Stomach (tissue), 9 donors: ENCODE results near the gene RAB40AL. TPM values are rescaled to one million over a fixed set of nuclear protein-coding genes. Genes with fewer than 3 reads are reported as not detected.

Experiments
- DNase-seq, 2 donors: peaks; one replicate each; pipeline versions ENCODE4 v3.0.0 to v3.0.0-alpha.2; 2013 to 2019
- H3K27ac ChIP-seq, 5 donors: fragments of 200-600 bp in 4 of 5; sonication (generic) in 4 of 5; one replicate each; pipeline ENCODE4 v1.5.1; 2013 to 2019; ENCODE audit warnings: mild to moderate bottlenecking in 1 of 5, moderate library complexity in 1 of 5
- H3K27me3 ChIP-seq, 3 donors: fragments of 200-600 bp; sonication (generic); one replicate each; pipeline ENCODE4 v1.5.1; 2017 to 2019; ENCODE audit warnings: mixed run types in 1 of 3
- H3K36me3 ChIP-seq, 4 donors: fragments of 200-600 bp; sonication (generic); 1 replicate in 3 of 4; 2 replicates in 1 of 4; pipeline ENCODE4 v1.5.1; 2016 to 2019
- H3K4me1 ChIP-seq, 4 donors: fragments of 200-600 bp; sonication (generic); one replicate each; pipeline ENCODE4 v1.5.1; 2016 to 2019
- H3K4me3 ChIP-seq, 4 donors: fragments of 200-600 bp; sonication (generic) in 3 of 4; one replicate each; pipeline ENCODE4 v1.5.1; 2016 to 2019; ENCODE audit warnings: mild to moderate bottlenecking in 1 of 4
- H3K9me3 ChIP-seq, 4 donors: fragments of 200-600 bp; sonication (generic); one replicate each; pipeline ENCODE4 v1.5.1; 2016 to 2019
- CTCF ChIP-seq, 7 experiments: fragments of 450-650 bp in 4 of 7; fragments of 200-600 bp in 3 of 7; sonication (generic) in 3 of 7; IDR thresholded peaks; one replicate each; pipeline ENCODE4 v1.5.1; 2016 to 2019; ENCODE audit warnings: antibody characterized with exemption in 7 of 7, control low read depth in 2 of 7, mild to moderate bottlenecking in 1 of 7
- EP300 ChIP-seq: sonication (generic); formaldehyde crosslinking; IDR thresholded peaks from one replicate; pipeline ENCODE4 v1.6.1; 2017; ENCODE audit warnings: antibody characterized with exemption
- POLR2A ChIP-seq, 4 donors: fragments of 450-650 bp; IDR thresholded peaks; one replicate each; pipeline ENCODE4 v1.6.1; 2016; ENCODE audit warnings: antibody characterized with exemption in 4 of 4, control low read depth in 2 of 4, mild to moderate bottlenecking in 1 of 4, moderate library complexity in 1 of 4
- POLR2AphosphoS5 ChIP-seq, 3 donors: sonication (generic); formaldehyde crosslinking; IDR thresholded peaks; one replicate each; pipeline ENCODE4 v1.6.1; 2016; ENCODE audit warnings: antibody characterized with exemption in 3 of 3
- WGBS, 5 donors: extraction: QIAGEN DNeasy Blood & Tissue Kit in 3 of 5; methylation state at CpG; one replicate each; pipeline versions ENCODE4 v1.1.5 to v1.1.7; 2013 to 2018; 5-methylcytosine and 5-hydroxymethylcytosine counted together
- intact Hi-C: fragments of 100-400 bp; cut with DNase I; formaldehyde crosslinking; loops from one replicate; pipeline ENCODE4 v1.15.1; 2023; ENCODE audit warnings: low total_unique reads
- polyA plus RNA-seq, 3 donors: library from polyadenylated mRNA; stranded (reverse); fragments of 200-250 nt; gene quantifications; one replicate each; pipeline ENCODE4 v1.2.3, GENCODE V29; 2013
- total RNA-seq, 5 donors: library from RNA; depleted of rRNA; stranded (reverse); fragments of >200 nt; gene quantifications; one replicate each; pipeline versions ENCODE4 v1.1.0 to v1.2.3, GENCODE V29; 2014 to 2016
- donor health status: healthy with polysubstance abuse.
- donor health status: Bipolar disorder and iron deficiency.
- donor health status: healthy.

The RAB40AL gene
- total and polyA plus RNA-seq, 8 donors, result 0.10 to 3.0 (median 0.55) TPM; not detected in 5

GRCh38 chrX:102902355-102902754 is 34.7 kb upstream of the RAB40AL start:
- Histone ChIP-seq H3K27ac (no peak overlapping the region), H3K9me3 (no peaks in the 10 kb centered on the region), H3K36me3 (peaks cover 0 to 18% (median 12%) of the 10 kb centered on the region in 4 donors), H3K4me1 (peaks cover 0 to 7% (median 0%) of the 10 kb centered on the region in 4 donors), H3K27me3 (no peaks in the 10 kb centered on the region), H3K4me3 (no peak overlapping the region)
- TF ChIP-seq EP300, result no peak
- TF ChIP-seq POLR2AphosphoS5 (IDR thresholded peaks at IDR 0.05), result no peak
- no peak for TF ChIP-seq POLR2A (IDR thresholded peaks at IDR 0.05)
- no peak for TF ChIP-seq CTCF (IDR thresholded peaks at IDR 0.05)
- DNase-seq, result no peak
- intact Hi-C loops, result no loop called here

GRCh38 chrX:102930990-102931756 is 5.9 kb upstream of the RAB40AL start:
- Histone ChIP-seq H3K4me3 (no peak overlapping the region), H3K27me3 (no peaks in the 10 kb centered on the region), H3K36me3 (no peaks in the 10 kb centered on the region), H3K27ac (no peak overlapping the region), H3K9me3 (no peaks in the 10 kb centered on the region), H3K4me1 (no peaks in the 10 kb centered on the region)
- intact Hi-C loops, result no loop called here
- TF ChIP-seq POLR2AphosphoS5 (IDR thresholded peaks at IDR 0.05) (no peak), CTCF (IDR thresholded peaks at IDR 0.05) (no peak), POLR2A (IDR thresholded peaks at IDR 0.05) (no peak), EP300 (no peak)
- WGBS, 5 donors, result 43 to 79% (median 62%) methylated on average over 2 of the region's 2 CpGs
- no peak for DNase-seq

- intact Hi-C loops, result no loop called here
- Histone ChIP-seq H3K4me1 (no peaks in the 10 kb centered on the region), H3K27me3 (no peaks in the 10 kb centered on the region), H3K36me3 (no peaks in the 10 kb centered on the region), H3K27ac (no peak overlapping the region), H3K4me3 (no peak overlapping the region), H3K9me3 (no peaks in the 10 kb centered on the region)
- peak; percentile 30 to 36 for DNase-seq
- WGBS, 5 donors, result 27 to 62% (median 47%) methylated on average over 3 of the region's 3 CpGs
- TF ChIP-seq CTCF (IDR thresholded peaks at IDR 0.05) (peak in 4 of 7 experiments; percentile 24 to 71 (median 49)), POLR2AphosphoS5 (IDR thresholded peaks at IDR 0.05) (no peak), POLR2A (IDR thresholded peaks at IDR 0.05) (no peak), EP300 (no peak)
Measured at GRCh38 chrX:102934624-102935023, 2.4 kb upstream of the RAB40AL start.

GRCh38 chrX:102950908-102951866 is 14.1 kb downstream of the RAB40AL start:
- 4 to 16% (median 6%) methylated on average over 14 of the region's 14 CpGs for WGBS, 5 donors
- DNase-seq, result peak; percentile 56 to 66
- Histone ChIP-seq H3K27ac (no peak overlapping the region), H3K27me3 (no peaks in the 10 kb centered on the region), H3K4me3 (peak overlapping the region; percentile 4 to 31 (median 18)), H3K4me1 (peaks cover 0 to 7% (median 2%) of the 10 kb centered on the region in 4 donors), H3K36me3 (no peaks in the 10 kb centered on the region), H3K9me3 (no peaks in the 10 kb centered on the region)
- TF ChIP-seq CTCF (IDR thresholded peaks at IDR 0.05) (peak in 5 of 7 experiments; percentile 12 to 69 (median 49)), POLR2AphosphoS5 (IDR thresholded peaks at IDR 0.05) (no peak)
- intact Hi-C loops, result no loop called here
